ENCODE measurements around the gene TMEM94. TPM values are rescaled to one million over a fixed set of nuclear protein-coding genes. Genes with fewer than 3 reads are reported as not detected.

Gene TMEM94
- total RNA-seq, 1 experiment from 2014 or later = 67.0 TPM

GRCh38 chr17:75494326-75494877 is 38.0 kb downstream of the TMEM94 start:
- ChIA-PET CTCF (no interaction called here), POLR2A (ENCODE audit: low non-redundant PET) (no interaction called here)
- Histone ChIP-seq H3K9me3 (ENCODE audit: low read depth, low read length, poor library complexity, severe bottlenecking) (no peaks in the 10 kb centered on the region), H3K4me3 (ENCODE audit: low read depth, low read length, poor library complexity, severe bottlenecking) (no peak overlapping the region), H3K36me3 (ENCODE audit: insufficient read depth, low read length, poor library complexity, severe bottlenecking) (peaks cover 37% of the 10 kb centered on the region), H3K4me1 (ENCODE audit: insufficient read depth, low read length, poor library complexity, severe bottlenecking) (no peaks in the 10 kb centered on the region), H3K27me3 (replicated peaks; ENCODE audit: insufficient read depth, low read depth, low read length, poor library complexity) (no peaks in the 10 kb centered on the region), H3K27ac (ENCODE audit: low read depth, low read length, poor library complexity, severe bottlenecking) (no peak overlapping the region)
- no TSS peak for BruUV-seq (replicated peaks)
- no peak for DNase-seq (ENCODE audit: low spot score)
- intact Hi-C loops (cut with micrococcal nuclease; ENCODE audit: unreplicated experiment) = no loop called here
- TF ChIP-seq CTCF (conservative IDR thresholded peaks at IDR 0.05; ENCODE audit: low read depth, low read length) (no peak), EZH2 (IDR thresholded peaks at IDR 0.05; ENCODE audit: borderline replicate concordance, low read depth, low read length, poor library complexity, severe bottlenecking) (no peak)

- intact Hi-C loops (cut with micrococcal nuclease; ENCODE audit: unreplicated experiment) = no loop called here
- no peaks in the 10 kb centered on the region for H3K9me3 ChIP-seq (ENCODE audit: low read depth, low read length, poor library complexity, severe bottlenecking)
- no peak overlapping the region for H3K27ac ChIP-seq (ENCODE audit: low read depth, low read length, poor library complexity, severe bottlenecking)
- ChIA-PET POLR2A (ENCODE audit: low non-redundant PET) (no interaction called here), CTCF (no interaction called here)
- no peak overlapping the region for H3K4me3 ChIP-seq (ENCODE audit: low read depth, low read length, poor library complexity, severe bottlenecking)
- BruUV-seq (replicated peaks) = no TSS peak
- no peaks in the 10 kb centered on the region for H3K4me1 ChIP-seq (ENCODE audit: insufficient read depth, low read length, poor library complexity, severe bottlenecking)
- peaks cover 45% of the 10 kb centered on the region for H3K36me3 ChIP-seq (ENCODE audit: insufficient read depth, low read length, poor library complexity, severe bottlenecking)
- DNase-seq (ENCODE audit: low spot score) = no peak
- H3K27me3 ChIP-seq (replicated peaks; ENCODE audit: insufficient read depth, low read depth, low read length, poor library complexity) = no peaks in the 10 kb centered on the region
- TF ChIP-seq EZH2 (IDR thresholded peaks at IDR 0.05; ENCODE audit: borderline replicate concordance, low read depth, low read length, poor library complexity, severe bottlenecking) (no peak), CTCF (conservative IDR thresholded peaks at IDR 0.05; ENCODE audit: low read depth, low read length) (no peak)
Measured at GRCh38 chr17:75496005-75496404, 39.6 kb downstream of the TMEM94 start.

GRCh38 chr17:75498039-75498725 is 41.7 kb downstream of the TMEM94 start:
- CTCF ChIA-PET = no interaction called here
- Histone ChIP-seq H3K9me3 (ENCODE audit: low read depth, low read length, poor library complexity, severe bottlenecking) (no peaks in the 10 kb centered on the region), H3K36me3 (ENCODE audit: insufficient read depth, low read length, poor library complexity, severe bottlenecking) (peaks cover 37% of the 10 kb centered on the region), H3K4me1 (ENCODE audit: insufficient read depth, low read length, poor library complexity, severe bottlenecking) (no peaks in the 10 kb centered on the region), H3K4me3 (ENCODE audit: low read depth, low read length, poor library complexity, severe bottlenecking) (no peak overlapping the region), H3K27ac (ENCODE audit: low read depth, low read length, poor library complexity, severe bottlenecking) (no peak overlapping the region), H3K27me3 (replicated peaks; ENCODE audit: insufficient read depth, low read depth, low read length, poor library complexity) (no peaks in the 10 kb centered on the region)
- POLR2A ChIA-PET (ENCODE audit: low non-redundant PET) = no interaction called here
- intact Hi-C loops (cut with micrococcal nuclease; ENCODE audit: unreplicated experiment) = no loop called here
- BruUV-seq (replicated peaks) = no TSS peak
- TF ChIP-seq CTCF (conservative IDR thresholded peaks at IDR 0.05; ENCODE audit: low read depth, low read length) = no peak
- TF ChIP-seq EZH2 (IDR thresholded peaks at IDR 0.05; ENCODE audit: borderline replicate concordance, low read depth, low read length, poor library complexity, severe bottlenecking) = no peak
- DNase-seq (ENCODE audit: low spot score) = no peak

All from A673 (cell line).